ENCODE data around the gene TLK2.

DNA sequence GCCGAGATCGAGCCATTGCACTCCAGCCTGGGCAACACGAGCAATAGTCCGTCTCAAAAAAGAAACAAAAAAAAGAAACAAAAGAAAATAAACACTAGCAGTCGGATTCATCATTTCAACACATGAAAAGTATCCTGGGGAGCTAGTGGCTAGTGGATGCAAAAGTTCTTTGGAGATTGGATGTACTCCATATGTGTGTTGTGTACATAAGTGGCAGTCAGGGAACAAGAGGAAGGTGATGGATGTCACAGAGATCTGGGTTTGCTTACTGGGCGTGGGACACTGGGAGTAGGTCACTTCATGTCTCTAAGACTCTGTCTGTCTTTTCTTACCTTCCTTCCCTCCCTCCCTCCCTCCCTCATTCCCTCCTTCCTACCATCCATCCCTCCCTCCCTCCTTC lies 184.2 kb downstream of the TLK2 start:
- TF ChIP-seq, protein P1, sequence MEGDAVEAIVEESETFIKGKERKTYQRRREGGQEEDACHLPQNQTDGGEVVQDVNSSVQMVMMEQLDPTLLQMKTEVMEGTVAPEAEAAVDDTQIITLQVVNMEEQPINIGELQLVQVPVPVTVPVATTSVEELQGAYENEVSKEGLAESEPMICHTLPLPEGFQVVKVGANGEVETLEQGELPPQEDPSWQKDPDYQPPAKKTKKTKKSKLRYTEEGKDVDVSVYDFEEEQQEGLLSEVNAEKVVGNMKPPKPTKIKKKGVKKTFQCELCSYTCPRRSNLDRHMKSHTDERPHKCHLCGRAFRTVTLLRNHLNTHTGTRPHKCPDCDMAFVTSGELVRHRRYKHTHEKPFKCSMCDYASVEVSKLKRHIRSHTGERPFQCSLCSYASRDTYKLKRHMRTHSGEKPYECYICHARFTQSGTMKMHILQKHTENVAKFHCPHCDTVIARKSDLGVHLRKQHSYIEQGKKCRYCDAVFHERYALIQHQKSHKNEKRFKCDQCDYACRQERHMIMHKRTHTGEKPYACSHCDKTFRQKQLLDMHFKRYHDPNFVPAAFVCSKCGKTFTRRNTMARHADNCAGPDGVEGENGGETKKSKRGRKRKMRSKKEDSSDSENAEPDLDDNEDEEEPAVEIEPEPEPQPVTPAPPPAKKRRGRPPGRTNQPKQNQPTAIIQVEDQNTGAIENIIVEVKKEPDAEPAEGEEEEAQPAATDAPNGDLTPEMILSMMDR (IDR thresholded peaks at IDR 0.05; ENCODE audit: borderline replicate concordance, extremely low read depth, low read length, poor library complexity, severe bottlenecking), result no peak
- TF ChIP-seq EZH2 (IDR thresholded peaks at IDR 0.05; ENCODE audit: borderline replicate concordance, low read depth, low read length, severe bottlenecking), result no peak
